Measurements from ENCODE around the gene IPO8. TPM values are rescaled to one million over a fixed set of nuclear protein-coding genes. Genes with fewer than 3 reads are reported as not detected.

The IPO8 gene
- total and polyA plus RNA-seq, 2 donors (not counting 3 experiments of a cell fraction or from before 2014, with no cell fraction given) = 7.2 to 52.5 TPM

- H4K20me1 ChIP-seq (replicated peaks; ENCODE audit: control insufficient read depth, extremely low read depth, insufficient read depth, low read length) = no peaks in the 10 kb centered on the region
- dilution Hi-C loops (cut with MboI; ENCODE audit: extremely low pct_ligation_motif_present, low sequenced_read_pairs) = no loop called here
- no peak overlapping the region for H3K4me2 ChIP-seq (ENCODE audit: insufficient read depth, low read length)
- no peaks in the 10 kb centered on the region for H3K4me1 ChIP-seq (ENCODE audit: control insufficient read depth, extremely low read depth, insufficient read depth, low read length)
- ChIA-PET CTCF (no interaction called here), POLR2A (no interaction called here)
- intact Hi-C loops (cut with micrococcal nuclease) = no loop called here
- TF ChIP-seq MYC (IDR thresholded peaks at IDR 0.05; ENCODE audit: low read depth, low read length) = no peak
- no peak for TF ChIP-seq MAX (IDR thresholded peaks at IDR 0.05; ENCODE audit: insufficient read depth, insufficient read length)
- TF ChIP-seq EZH2 (IDR thresholded peaks at IDR 0.05; ENCODE audit: borderline replicate concordance, low read depth, low read length, severe bottlenecking) = no peak
- no peak for TF ChIP-seq POLR2AphosphoS5 (IDR thresholded peaks at IDR 0.05; ENCODE audit: insufficient read depth, low read depth, low read length)
- TF ChIP-seq POLR2A (IDR thresholded peaks at IDR 0.05; ENCODE audit: low read depth, low read length) = no peak
- TF ChIP-seq JUN (IDR thresholded peaks at IDR 0.05; ENCODE audit: borderline replicate concordance, insufficient read depth, insufficient read length, low read depth) = no peak
- TF ChIP-seq GATA2 (IDR thresholded peaks at IDR 0.05; ENCODE audit: insufficient read depth, insufficient read length, low read depth, low read length) = no peak
- no peak for TF ChIP-seq FOS (IDR thresholded peaks at IDR 0.05; ENCODE audit: borderline replicate concordance, insufficient read depth, low read length)
- no peak for TF ChIP-seq CTCF (IDR thresholded peaks at IDR 0.05; ENCODE audit: extremely low read depth in 1 of 2, insufficient read depth in 1 of 2, low read depth in 1 of 2, low read length in 2 of 2)
- H2AFZ ChIP-seq (ENCODE audit: low read depth, low read length) = no peak overlapping the region
- BruUV-seq (replicated peaks) = no TSS peak
- H3K9ac ChIP-seq (replicated peaks; ENCODE audit: extremely low read depth, insufficient read depth, low read length) = no peak overlapping the region
- DNase-seq (ENCODE audit: low read depth, low spot score) (no peak), FAIRE-seq (no peak)
- H3K79me2 ChIP-seq (ENCODE audit: control insufficient read depth, insufficient read depth, low read length) = no peaks in the 10 kb centered on the region
- H3K36me3 ChIP-seq (ENCODE audit: control insufficient read depth in 2 of 2, extremely low read depth in 1 of 2, insufficient read depth in 2 of 2, low read length in 2 of 2) = no peaks in the 10 kb centered on the region
- H3K27me3 ChIP-seq (ENCODE audit: control insufficient read depth in 2 of 2, insufficient read depth in 2 of 2, low read length in 2 of 2) = no peaks in the 10 kb centered on the region
- no peaks in the 10 kb centered on the region for H3K9me1 ChIP-seq (replicated peaks; ENCODE audit: control insufficient read depth, extremely low read depth, insufficient read depth, low read length)
- no peak overlapping the region for H3K27ac ChIP-seq (ENCODE audit: insufficient read depth, low read depth, low read length)
- no peaks in the 10 kb centered on the region for H3K9me3 ChIP-seq (replicated peaks; ENCODE audit: control insufficient read depth, insufficient read depth, low read length)
- H3K4me3 ChIP-seq (replicated peaks in 1 of 3; ENCODE audit: insufficient read depth in 1 of 3, low read depth in 1 of 3, low read length in 3 of 3) = no peak overlapping the region
Observed at GRCh38 chr12:30585877-30586276, 109.8 kb downstream of the IPO8 start.
